Mucosa of rectum (tissue), 2 donors: ENCODE results near the gene FARP1.

Experiments used
- H3K27ac ChIP-seq, 2 donors: one replicate each; pipeline ENCODE4 v1.7.0; 2013; ENCODE audit warnings: inconsistent platforms in 2 of 2, low read depth in 2 of 2, low read length in 2 of 2
- H3K27me3 ChIP-seq, 2 donors: one replicate each; pipeline ENCODE4 v1.7.0; 2013; ENCODE audit warnings: low read length in 2 of 2; ENCODE audit not compliant: control insufficient read depth in 2 of 2, insufficient read depth in 2 of 2
- H3K36me3 ChIP-seq, 2 donors: one replicate each; pipeline ENCODE4 v1.7.0; 2013; ENCODE audit warnings: low read length in 2 of 2; ENCODE audit not compliant: control insufficient read depth in 2 of 2, insufficient read depth in 2 of 2
- H3K4me1 ChIP-seq, 2 donors: one replicate each; pipeline ENCODE4 v1.7.0; 2013; ENCODE audit warnings: low read length in 2 of 2, mild to moderate bottlenecking in 1 of 2; ENCODE audit not compliant: control insufficient read depth in 2 of 2, insufficient read depth in 2 of 2
- H3K4me3 ChIP-seq, 2 donors: one replicate each; pipeline ENCODE4 v1.7.0; 2013; ENCODE audit warnings: low read length in 2 of 2
- H3K9ac ChIP-seq, 2 donors: one replicate each; pipeline ENCODE4 v1.7.0; 2013; ENCODE audit warnings: low read length in 2 of 2, low read depth in 1 of 2, mild to moderate bottlenecking in 1 of 2
- H3K9me3 ChIP-seq, 2 donors: one replicate each; pipeline ENCODE4 v1.7.0; 2013; ENCODE audit warnings: low read length in 2 of 2; ENCODE audit not compliant: control insufficient read depth in 2 of 2
- donor health status: healthy.
- donor health status: Normal muscosa, but diverticular disease.

FARP1 gene

GRCh38 chr13:98310485-98311199 is 167.7 kb downstream of the FARP1 start:
- Histone ChIP-seq H3K4me1 (peaks cover 11 to 19% of the 10 kb centered on the region in 2 donors), H3K9me3 (no peaks in the 10 kb centered on the region), H3K27me3 (no peaks in the 10 kb centered on the region), H3K36me3 (no peaks in the 10 kb centered on the region), H3K9ac (no peak overlapping the region), H3K4me3 (no peak overlapping the region), H3K27ac (no peak overlapping the region)

- Histone ChIP-seq H3K27ac (no peak overlapping the region), H3K4me1 (peaks cover 11 to 19% of the 10 kb centered on the region in 2 donors), H3K9ac (no peak overlapping the region), H3K9me3 (no peaks in the 10 kb centered on the region), H3K36me3 (no peaks in the 10 kb centered on the region), H3K4me3 (no peak overlapping the region), H3K27me3 (no peaks in the 10 kb centered on the region)
Observed at GRCh38 chr13:98311200-98311548, 168.3 kb downstream of the FARP1 start.

DNA sequence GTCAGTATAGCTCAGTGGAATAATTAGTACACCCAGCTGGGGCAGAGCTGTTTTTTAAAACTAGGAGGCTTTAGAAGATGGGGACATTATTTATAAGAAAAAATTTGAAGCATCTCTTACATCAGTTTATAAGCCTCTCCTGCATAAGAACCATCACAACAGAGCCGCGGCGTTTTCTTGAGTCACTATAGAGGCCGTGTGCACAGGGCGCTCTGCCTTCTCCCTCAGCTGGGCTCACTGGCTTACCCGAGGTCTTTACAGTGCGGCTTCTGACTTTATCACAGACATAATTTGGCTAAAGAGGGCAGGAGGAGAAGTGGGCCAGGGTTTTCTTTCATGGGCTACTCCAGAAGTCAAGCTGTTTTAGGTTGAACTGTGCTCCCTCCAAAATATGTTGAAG is 169.7 kb downstream of the FARP1 start:
- H3K36me3 ChIP-seq: no peaks in the 10 kb centered on the region
- H3K27ac ChIP-seq: no peak overlapping the region
- H3K9ac ChIP-seq: peak overlapping the region in 1 of 2 donors; percentile 5
- H3K9me3 ChIP-seq: no peaks in the 10 kb centered on the region
- H3K4me1 ChIP-seq: peaks cover 11 to 19% of the 10 kb centered on the region in 2 donors
- H3K4me3 ChIP-seq: no peak overlapping the region
- no peaks in the 10 kb centered on the region for H3K27me3 ChIP-seq

GRCh38 chr13:98313023-98313921 is 170.4 kb downstream of the FARP1 start:
- Histone ChIP-seq H3K4me3 (no peak overlapping the region), H3K9ac (peak overlapping the region in 1 of 2 donors; percentile 5), H3K36me3 (no peaks in the 10 kb centered on the region), H3K9me3 (no peaks in the 10 kb centered on the region), H3K27me3 (no peaks in the 10 kb centered on the region), H3K27ac (no peak overlapping the region), H3K4me1 (peaks cover 9 to 16% of the 10 kb centered on the region in 2 donors)

GRCh38 chr13:98313922-98314292 is 171.0 kb downstream of the FARP1 start:
- Histone ChIP-seq H3K36me3 (no peaks in the 10 kb centered on the region), H3K27me3 (no peaks in the 10 kb centered on the region), H3K9me3 (no peaks in the 10 kb centered on the region), H3K4me3 (no peak overlapping the region), H3K9ac (no peak overlapping the region), H3K4me1 (peaks cover 9 to 14% of the 10 kb centered on the region in 2 donors), H3K27ac (no peak overlapping the region)

DNA sequence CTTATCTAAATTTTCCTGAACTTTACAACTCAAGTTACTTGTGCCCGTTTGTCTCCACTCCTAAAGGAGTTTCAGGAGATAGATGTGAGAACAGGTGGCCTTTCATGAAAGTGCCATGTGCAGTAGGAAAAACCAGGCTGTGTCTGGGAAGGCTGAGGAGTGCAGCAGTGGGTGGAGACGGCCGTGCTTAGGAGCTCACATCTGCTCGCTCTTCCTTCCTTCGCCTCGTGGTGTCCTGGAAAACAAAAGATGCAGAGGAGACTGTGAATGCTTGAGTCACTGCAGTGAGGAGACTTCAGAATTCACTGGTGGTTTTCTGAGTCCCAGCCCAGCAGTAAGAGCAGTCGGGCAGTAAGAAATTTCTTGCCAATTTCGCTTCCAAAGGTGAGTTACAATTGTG is 172.6 kb downstream of the FARP1 start:
- no peak overlapping the region for H3K9ac ChIP-seq
- H3K4me1 ChIP-seq: peaks cover 9 to 14% of the 10 kb centered on the region in 2 donors
- no peak overlapping the region for H3K27ac ChIP-seq
- H3K9me3 ChIP-seq: no peaks in the 10 kb centered on the region
- no peaks in the 10 kb centered on the region for H3K36me3 ChIP-seq
- H3K27me3 ChIP-seq: no peaks in the 10 kb centered on the region
- H3K4me3 ChIP-seq: no peak overlapping the region

DNA sequence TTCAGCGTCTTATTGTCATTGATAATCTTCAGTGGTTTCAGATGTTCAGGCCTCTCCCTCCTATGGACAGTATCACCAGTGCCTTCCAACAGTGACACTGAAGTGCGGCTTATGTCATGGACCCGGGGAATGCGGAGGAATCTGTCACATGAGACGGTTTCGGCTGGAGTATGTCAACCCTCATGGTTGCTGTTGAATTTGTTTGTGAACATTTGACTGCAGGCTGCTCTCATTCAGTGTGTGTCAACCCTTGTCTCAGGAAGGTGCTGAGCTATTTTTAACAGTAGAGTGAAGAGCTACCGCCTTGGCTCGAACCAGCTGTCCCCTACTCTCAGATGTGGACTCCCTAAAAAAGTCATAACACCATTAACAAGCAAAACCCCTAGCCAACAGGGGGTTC is 173.0 kb downstream of the FARP1 start:
- no peak overlapping the region for H3K27ac ChIP-seq
- H3K4me1 ChIP-seq: peaks cover 9 to 12% of the 10 kb centered on the region in 2 donors
- H3K36me3 ChIP-seq: no peaks in the 10 kb centered on the region
- no peaks in the 10 kb centered on the region for H3K9me3 ChIP-seq
- no peak overlapping the region for H3K4me3 ChIP-seq
- H3K27me3 ChIP-seq: no peaks in the 10 kb centered on the region
- H3K9ac ChIP-seq: no peak overlapping the region

- Histone ChIP-seq H3K4me1 (peaks cover 4 to 6% of the 10 kb centered on the region in 2 donors), H3K36me3 (no peaks in the 10 kb centered on the region), H3K4me3 (no peak overlapping the region), H3K27ac (no peak overlapping the region), H3K9ac (no peak overlapping the region), H3K9me3 (no peaks in the 10 kb centered on the region), H3K27me3 (no peaks in the 10 kb centered on the region)
Observed at GRCh38 chr13:98317573-98318171, 174.8 kb downstream of the FARP1 start.

DNA sequence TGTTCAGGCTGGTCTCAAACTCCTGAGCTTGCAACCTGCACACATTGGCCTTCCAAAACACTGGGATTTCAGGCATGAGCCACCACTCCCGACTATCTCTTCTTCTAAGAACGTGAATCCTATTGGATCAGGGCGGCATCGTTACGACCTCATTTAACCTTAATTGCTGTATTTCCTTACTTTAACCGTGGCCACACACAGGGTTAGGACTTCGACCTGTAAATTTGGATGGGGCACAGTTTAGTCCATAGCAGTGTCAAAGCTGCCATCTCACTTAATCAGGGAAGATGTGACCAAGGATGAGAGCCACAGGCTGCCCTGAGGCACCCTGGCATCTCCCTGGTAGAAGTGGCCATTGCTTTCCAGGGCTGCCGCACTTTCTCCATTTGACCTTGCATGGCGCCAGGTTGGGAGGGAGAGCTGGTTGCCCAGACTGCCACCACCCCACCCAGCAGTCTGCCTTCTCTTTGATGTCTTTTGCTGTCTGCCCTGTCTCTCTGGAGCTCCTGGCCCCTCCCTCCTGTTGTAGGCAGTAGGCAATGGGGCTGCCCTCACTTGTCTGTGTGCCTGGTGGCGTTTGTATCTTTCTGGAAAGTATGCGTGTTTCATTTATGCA is 175.5 kb downstream of the FARP1 start:
- no peaks in the 10 kb centered on the region for H3K9me3 ChIP-seq
- no peak overlapping the region for H3K27ac ChIP-seq
- H3K27me3 ChIP-seq: no peaks in the 10 kb centered on the region
- H3K4me3 ChIP-seq: no peak overlapping the region
- peaks cover 0 to 3% of the 10 kb centered on the region in 2 donors for H3K4me1 ChIP-seq
- H3K36me3 ChIP-seq: no peaks in the 10 kb centered on the region
- no peak overlapping the region for H3K9ac ChIP-seq
